NCI-H82 (cell line): ENCODE data around the gene MRPL20.
"Not testable (repeated sequence)": the region's sequence is repeated elsewhere in the genome, so short reads cannot be mapped to it uniquely, and the experiment has no call there.

Source experiments
- DNase-seq: peaks from one replicate; lab custom pipeline; 2025; lab: John Stamatoyannopoulos, UW

MRPL20 gene

GRCh38 chr1:1385931-1386330 lies 21.2 kb downstream of the MRPL20 start:
- no peak for DNase-seq

GRCh38 chr1:1385339-1385738 lies 21.8 kb downstream of the MRPL20 start:
- not testable (repeated sequence) for DNase-seq

- no peak for DNase-seq
Observed at GRCh38 chr1:1381294-1381693, 25.8 kb downstream of the MRPL20 start.

- DNase-seq = no peak
Observed at GRCh38 chr1:1380860-1381259, 26.2 kb downstream of the MRPL20 start.

GRCh38 chr1:1377540-1378205 lies 29.4 kb downstream of the MRPL20 start:
- no peak for DNase-seq

- DNase-seq = no peak
Observed at GRCh38 chr1:1376551-1377226, 30.4 kb downstream of the MRPL20 start.

GRCh38 chr1:1374929-1375662 lies 32.0 kb downstream of the MRPL20 start, which contains the start of gene AURKAIP1:
TSS of gene AURKAIP1 (minus strand) at chr1:1375207. CDS start at chr1:1374756, 451 bp downstream.
- DNase-seq = peak; percentile 100

GRCh38 chr1:1374589-1374928 lies 32.5 kb downstream of the MRPL20 start:
- peak; percentile 60 for DNase-seq

GRCh38 chr1:1373815-1374588 lies 33.1 kb downstream of the MRPL20 start:
- DNase-seq = no peak

GRCh38 chr1:1373051-1373814 lies 33.9 kb downstream of the MRPL20 start:
- DNase-seq = no peak

- DNase-seq = peak; percentile 87
Observed at GRCh38 chr1:1371746-1372711, 35.1 kb downstream of the MRPL20 start.

- DNase-seq = no peak
Observed at GRCh38 chr1:1371364-1371745, 35.7 kb downstream of the MRPL20 start.

- no peak for DNase-seq
Observed at GRCh38 chr1:1370771-1371300, 36.3 kb downstream of the MRPL20 start.

- not testable (repeated sequence) for DNase-seq
Observed at GRCh38 chr1:1370094-1370493, 37.0 kb downstream of the MRPL20 start.

GRCh38 chr1:1367315-1367714 lies 39.8 kb downstream of the MRPL20 start:
- no peak for DNase-seq

GRCh38 chr1:1366699-1367066 lies 40.4 kb downstream of the MRPL20 start:
- no peak for DNase-seq

GRCh38 chr1:1365875-1366698 lies 41.0 kb downstream of the MRPL20 start:
- DNase-seq = no peak

GRCh38 chr1:1364266-1364665 lies 42.8 kb downstream of the MRPL20 start:
- no peak for DNase-seq

- DNase-seq = no peak
Observed at GRCh38 chr1:1361982-1362423, 45.1 kb downstream of the MRPL20 start.
